ENCODE measurements around the gene ADCY2. TPM values are rescaled to one million over a fixed set of nuclear protein-coding genes. Genes with fewer than 3 reads are reported as not detected.

ADCY2 gene
- total RNA-seq, 1 donor from 2014 or later: 0.59 TPM

DNA sequence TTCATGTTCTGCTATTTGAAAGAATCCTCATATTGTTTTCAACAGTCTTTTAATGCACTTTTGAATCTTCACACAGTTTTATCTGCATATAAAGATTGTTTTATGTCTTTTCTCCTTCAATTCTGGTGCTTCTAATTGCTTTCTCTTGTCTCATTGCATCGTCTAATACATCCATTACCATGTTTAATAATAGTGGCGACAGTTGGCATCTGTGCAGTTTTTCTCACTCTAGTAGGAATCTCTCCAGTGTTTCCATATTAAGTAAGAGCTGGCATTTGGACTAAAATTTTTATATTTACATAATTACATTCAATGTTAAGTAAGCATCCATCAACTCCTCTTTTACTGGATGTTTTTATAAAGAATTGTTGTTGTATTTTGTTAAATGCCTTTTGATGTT is 49.9 kb downstream of the ADCY2 start:
- no peaks in the 10 kb centered on the region for H3K27me3 ChIP-seq (ENCODE audit: low read depth)
- no peaks in the 10 kb centered on the region for H3K9me3 ChIP-seq
- intact Hi-C loops (cut with DNase I): no loop called here
- no peaks in the 10 kb centered on the region for H3K36me3 ChIP-seq
- DNase-seq (no peak), ATAC-seq (no peak)
- no peaks in the 10 kb centered on the region for H3K4me1 ChIP-seq
- no peak overlapping the region for H3K27ac ChIP-seq
- TF ChIP-seq, protein P1, sequence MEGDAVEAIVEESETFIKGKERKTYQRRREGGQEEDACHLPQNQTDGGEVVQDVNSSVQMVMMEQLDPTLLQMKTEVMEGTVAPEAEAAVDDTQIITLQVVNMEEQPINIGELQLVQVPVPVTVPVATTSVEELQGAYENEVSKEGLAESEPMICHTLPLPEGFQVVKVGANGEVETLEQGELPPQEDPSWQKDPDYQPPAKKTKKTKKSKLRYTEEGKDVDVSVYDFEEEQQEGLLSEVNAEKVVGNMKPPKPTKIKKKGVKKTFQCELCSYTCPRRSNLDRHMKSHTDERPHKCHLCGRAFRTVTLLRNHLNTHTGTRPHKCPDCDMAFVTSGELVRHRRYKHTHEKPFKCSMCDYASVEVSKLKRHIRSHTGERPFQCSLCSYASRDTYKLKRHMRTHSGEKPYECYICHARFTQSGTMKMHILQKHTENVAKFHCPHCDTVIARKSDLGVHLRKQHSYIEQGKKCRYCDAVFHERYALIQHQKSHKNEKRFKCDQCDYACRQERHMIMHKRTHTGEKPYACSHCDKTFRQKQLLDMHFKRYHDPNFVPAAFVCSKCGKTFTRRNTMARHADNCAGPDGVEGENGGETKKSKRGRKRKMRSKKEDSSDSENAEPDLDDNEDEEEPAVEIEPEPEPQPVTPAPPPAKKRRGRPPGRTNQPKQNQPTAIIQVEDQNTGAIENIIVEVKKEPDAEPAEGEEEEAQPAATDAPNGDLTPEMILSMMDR (IDR thresholded peaks at IDR 0.05): no peak
- no peak overlapping the region for H3K4me3 ChIP-seq

DNA sequence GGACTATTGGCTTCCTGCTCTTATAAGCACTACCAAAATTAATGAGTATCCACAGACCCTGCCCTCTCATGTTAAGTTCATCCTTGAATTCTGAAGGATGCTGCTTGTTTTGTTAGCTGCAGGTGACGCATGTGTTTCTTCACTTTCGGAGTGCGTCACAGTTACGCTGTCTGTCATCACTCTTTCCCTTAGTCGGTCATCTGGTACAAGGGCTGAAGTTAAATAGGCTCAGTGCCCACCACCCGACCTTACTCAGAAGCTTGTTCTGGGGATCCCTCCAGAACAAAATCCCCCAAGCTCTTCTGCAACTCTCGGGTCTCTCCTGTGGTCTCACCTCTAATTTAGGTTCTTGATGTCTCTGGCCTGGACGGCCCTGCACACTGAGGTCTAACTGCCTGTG is 51.0 kb downstream of the ADCY2 start:
- H3K9me3 ChIP-seq: no peaks in the 10 kb centered on the region
- no peak overlapping the region for H3K4me3 ChIP-seq
- intact Hi-C loops (cut with DNase I): no loop called here
- no peaks in the 10 kb centered on the region for H3K36me3 ChIP-seq
- TF ChIP-seq, protein P1 (IDR thresholded peaks at IDR 0.05): no peak
- no peaks in the 10 kb centered on the region for H3K4me1 ChIP-seq
- no peak overlapping the region for H3K27ac ChIP-seq
- ATAC-seq (no peak), DNase-seq (no peak)
- H3K27me3 ChIP-seq (ENCODE audit: low read depth): no peaks in the 10 kb centered on the region

DNA sequence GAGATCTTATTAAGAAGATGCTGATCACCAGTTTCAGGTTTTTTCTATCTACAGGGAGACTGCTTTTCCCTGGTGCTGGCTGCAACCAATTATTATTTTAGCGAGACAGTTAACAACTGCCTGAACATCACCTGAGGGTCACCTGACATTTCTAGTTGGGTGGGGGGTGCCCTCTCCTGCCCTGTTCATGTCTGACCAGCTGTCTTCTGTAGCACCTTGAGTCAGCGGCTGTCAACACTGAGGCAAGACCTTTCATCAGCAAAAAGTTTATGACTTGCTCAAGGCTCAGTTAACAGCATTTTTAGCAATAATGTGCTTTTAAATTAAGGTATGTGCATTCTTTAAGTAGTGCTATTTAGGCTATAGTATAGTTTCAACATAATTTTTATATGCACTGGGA is 58.0 kb downstream of the ADCY2 start:
- no peaks in the 10 kb centered on the region for H3K9me3 ChIP-seq
- TF ChIP-seq, protein P1 (IDR thresholded peaks at IDR 0.05): no peak
- H3K4me3 ChIP-seq: no peak overlapping the region
- no peaks in the 10 kb centered on the region for H3K4me1 ChIP-seq
- no peak overlapping the region for H3K27ac ChIP-seq
- no peak for ATAC-seq
- no peak for DNase-seq
- intact Hi-C loops (cut with DNase I): no loop called here
- H3K27me3 ChIP-seq (ENCODE audit: low read depth): no peaks in the 10 kb centered on the region
- H3K36me3 ChIP-seq: no peaks in the 10 kb centered on the region

DNA sequence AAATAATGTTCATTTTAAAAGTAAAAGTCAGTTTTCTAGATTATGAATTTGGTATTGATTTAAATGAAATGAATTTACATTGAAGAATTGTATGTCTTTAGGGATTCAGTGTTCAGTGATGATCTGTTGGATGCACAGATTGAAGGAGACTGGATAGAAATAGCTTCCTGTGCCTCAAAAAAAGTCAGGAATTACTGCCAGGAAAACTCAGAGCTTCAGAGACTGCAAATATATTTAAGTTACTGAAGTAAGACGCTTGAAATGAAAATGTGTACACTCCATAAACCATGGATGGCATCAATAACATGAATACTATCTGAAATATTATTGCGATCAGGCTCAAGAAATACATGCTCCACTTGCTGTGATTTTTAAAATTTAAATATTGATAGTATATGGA is 60.3 kb downstream of the ADCY2 start:
- no peak overlapping the region for H3K4me3 ChIP-seq
- H3K36me3 ChIP-seq: no peaks in the 10 kb centered on the region
- no peak overlapping the region for H3K27ac ChIP-seq
- no peaks in the 10 kb centered on the region for H3K27me3 ChIP-seq (ENCODE audit: low read depth)
- intact Hi-C loops (cut with DNase I): no loop called here
- H3K4me1 ChIP-seq: no peaks in the 10 kb centered on the region
- no peak for ATAC-seq
- DNase-seq: no peak
- TF ChIP-seq, protein P1 (IDR thresholded peaks at IDR 0.05): no peak
- no peaks in the 10 kb centered on the region for H3K9me3 ChIP-seq

DNA sequence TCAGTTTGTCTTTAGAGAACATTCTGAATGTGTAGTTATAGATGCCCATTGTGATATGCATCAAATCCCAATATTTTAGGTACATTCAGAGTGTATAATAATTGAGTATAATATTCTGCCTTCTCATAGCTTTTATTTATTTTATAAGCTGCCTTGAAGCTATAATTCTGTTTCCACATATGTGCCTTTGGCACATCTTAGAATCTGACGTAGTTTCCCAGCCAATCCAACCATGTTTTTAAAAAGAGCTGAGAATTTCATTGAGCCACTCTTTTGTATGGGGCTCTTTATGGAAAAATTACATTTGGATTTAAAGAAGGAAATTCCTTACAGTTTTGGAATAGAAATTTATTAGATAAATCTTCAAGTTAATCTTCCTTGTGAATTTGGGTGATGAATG is 65.4 kb downstream of the ADCY2 start:
- no peak overlapping the region for H3K27ac ChIP-seq
- TF ChIP-seq, protein P1 (IDR thresholded peaks at IDR 0.05): no peak
- no peaks in the 10 kb centered on the region for H3K27me3 ChIP-seq (ENCODE audit: low read depth)
- no peak overlapping the region for H3K4me3 ChIP-seq
- H3K9me3 ChIP-seq: no peaks in the 10 kb centered on the region
- ATAC-seq: no peak
- H3K4me1 ChIP-seq: no peaks in the 10 kb centered on the region
- no peaks in the 10 kb centered on the region for H3K36me3 ChIP-seq
- no peak for DNase-seq
- intact Hi-C loops (cut with DNase I): no loop called here

DNA sequence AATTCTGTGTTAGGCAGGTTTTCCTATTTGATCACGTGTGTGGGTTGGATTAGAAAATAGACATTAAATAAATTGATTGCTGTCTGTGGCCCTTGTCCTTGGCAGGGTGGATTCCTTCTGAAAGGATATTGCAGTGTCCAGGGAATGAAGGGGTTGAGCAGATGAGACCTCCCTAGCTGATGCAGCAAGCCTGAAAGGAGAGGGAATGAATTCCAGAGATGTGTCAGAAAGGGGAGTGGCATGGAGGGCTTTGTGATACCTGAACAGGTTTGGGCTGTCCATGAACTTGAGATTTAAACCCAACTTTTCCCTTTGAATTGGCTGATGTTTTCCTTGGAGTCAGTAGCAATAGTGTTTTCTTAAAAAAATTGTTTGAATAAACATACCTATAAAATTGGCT is 66.8 kb downstream of the ADCY2 start:
- intact Hi-C loops (cut with DNase I): no loop called here
- Histone ChIP-seq H3K36me3 (no peaks in the 10 kb centered on the region), H3K4me1 (no peaks in the 10 kb centered on the region), H3K27ac (no peak overlapping the region), H3K4me3 (no peak overlapping the region), H3K9me3 (no peaks in the 10 kb centered on the region), H3K27me3 (ENCODE audit: low read depth) (no peaks in the 10 kb centered on the region)
- no peak for DNase-seq
- TF ChIP-seq, protein P1 (IDR thresholded peaks at IDR 0.05): no peak
- no peak for ATAC-seq
